HG02981 (cell line): ENCODE results near the gene LYL1.

ENCODE experiments used
- ATAC-seq: cut with Tn5 transposase; IDR thresholded peaks from one replicate; pipeline ENCODE4 v1.9.1; 2021; ENCODE audit warnings: mild to moderate bottlenecking, moderate library complexity; ENCODE audit not compliant: unreplicated experiment

LYL1 gene

DNA sequence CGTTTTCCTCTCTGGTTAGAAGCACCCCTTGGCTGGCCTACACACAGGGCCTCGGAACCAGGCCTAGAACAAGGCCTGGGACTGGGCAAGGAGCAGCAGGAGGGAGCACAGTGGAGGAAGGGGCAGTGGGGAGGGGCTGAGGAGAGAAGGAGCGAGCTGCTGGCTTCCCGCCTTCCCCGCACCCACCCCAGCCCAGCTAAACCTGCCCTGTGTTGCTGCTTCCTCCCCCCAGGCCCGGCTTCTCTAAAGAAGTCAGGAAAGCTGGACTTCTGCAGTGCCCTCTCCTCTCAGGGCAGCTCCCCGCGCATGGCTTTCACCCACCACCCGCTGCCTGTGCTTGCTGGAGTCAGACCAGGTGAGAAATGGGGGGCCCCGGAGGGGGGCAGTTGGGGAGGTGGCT lies 24.3 kb downstream of the LYL1 start:
- no peak for ATAC-seq

DNA sequence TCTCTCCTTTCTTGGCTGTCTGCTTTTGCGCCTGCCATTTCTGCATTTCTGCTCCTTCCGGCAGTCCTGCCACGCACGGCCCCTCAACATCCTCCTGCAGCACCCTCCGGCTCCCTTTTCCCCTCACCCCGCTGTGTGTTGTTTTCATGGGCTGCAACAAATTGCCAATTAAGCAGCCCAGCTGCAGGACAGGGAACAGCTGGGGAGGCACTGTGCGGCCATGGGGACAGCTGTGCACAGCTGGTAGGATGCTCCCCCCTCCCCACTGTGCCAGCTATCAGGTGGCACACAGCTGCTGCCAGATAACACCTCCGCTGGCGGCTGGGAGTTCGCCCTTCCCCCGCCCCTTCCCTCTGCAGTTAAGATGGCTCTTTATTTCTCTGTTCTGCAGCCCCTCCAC lies 25.4 kb downstream of the LYL1 start:
- no peak for ATAC-seq

DNA sequence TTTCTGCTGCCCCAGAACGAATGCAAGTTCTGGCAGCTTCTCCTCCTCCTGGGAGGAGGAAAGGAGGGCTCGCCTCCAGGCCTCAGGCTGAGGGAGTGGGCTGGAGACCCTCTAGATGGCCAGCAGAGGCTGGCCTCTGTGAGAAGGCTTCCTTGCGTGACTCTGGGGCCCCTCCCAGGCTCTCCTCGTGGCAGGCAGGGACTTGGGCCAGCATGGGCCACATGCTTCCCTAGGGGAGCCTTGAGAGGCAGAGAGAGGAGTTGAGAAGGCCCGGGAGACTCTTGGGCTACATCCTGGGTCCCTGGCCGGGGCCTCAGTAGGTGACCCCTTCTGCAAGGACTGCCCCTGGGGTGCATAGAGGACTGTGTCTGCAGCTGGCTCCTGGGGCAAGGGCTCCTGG lies 25.9 kb downstream of the LYL1 start:
- no peak for ATAC-seq

DNA sequence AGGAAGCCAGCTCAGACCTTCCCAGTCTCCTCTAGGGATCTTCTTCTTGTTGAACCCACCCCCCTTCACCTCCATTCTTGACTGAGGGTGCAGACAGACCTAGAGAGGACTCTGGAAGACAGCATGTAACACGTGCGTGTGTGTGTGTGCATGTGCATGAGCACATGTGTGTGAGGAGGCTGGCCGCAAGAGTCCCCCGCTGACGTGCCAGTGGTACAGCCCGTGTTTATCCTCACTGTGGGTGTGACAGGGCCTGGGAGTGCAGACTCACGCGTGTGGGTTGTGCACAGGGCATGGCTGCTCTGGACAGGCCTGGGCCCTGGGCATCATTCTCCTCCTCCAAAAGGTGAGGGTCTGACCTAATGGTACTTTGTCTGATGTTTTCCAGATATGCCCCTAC lies 26.3 kb downstream of the LYL1 start:
- no peak for ATAC-seq

DNA sequence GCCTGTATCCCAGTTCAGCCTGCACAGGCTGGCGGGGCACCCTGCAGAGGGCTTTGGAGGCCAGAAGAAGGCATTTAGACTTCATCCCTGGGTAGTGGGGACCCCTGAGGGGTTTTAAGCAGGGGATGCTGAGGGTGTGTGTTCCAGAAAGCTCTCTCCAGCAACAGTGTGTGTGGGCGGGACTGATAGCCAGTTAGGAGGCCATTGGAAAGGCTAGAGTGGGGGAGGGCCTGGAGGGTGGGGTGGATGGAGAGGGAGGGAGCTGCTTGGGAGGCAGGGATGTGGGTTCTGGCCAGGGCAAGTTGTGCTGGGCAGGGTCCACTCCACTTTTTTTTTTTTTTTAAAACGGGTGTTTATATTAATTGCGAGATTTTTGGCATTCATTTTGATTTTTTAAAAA lies 28.3 kb downstream of the LYL1 start:
- ATAC-seq: no peak

DNA sequence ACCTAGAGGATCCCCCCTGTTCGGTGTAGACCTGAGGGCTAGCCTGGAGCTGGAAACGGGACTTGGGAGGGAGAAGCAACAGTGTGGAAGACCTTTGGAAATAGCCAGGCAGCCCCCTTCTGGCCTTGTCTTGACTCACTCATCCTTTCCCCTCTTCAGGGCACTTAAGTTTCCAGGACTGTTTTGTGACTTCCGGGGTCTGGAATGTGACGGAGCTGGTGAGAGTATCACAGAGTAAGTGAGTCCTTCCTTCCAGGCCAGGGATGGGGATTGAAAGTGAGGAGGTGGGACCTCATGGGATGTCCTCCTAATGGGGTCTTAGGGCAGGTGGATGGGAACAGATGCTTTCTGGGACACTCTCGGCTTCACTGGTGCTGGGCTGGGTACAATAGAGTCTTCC lies 29.4 kb downstream of the LYL1 start:
- no peak for ATAC-seq

DNA sequence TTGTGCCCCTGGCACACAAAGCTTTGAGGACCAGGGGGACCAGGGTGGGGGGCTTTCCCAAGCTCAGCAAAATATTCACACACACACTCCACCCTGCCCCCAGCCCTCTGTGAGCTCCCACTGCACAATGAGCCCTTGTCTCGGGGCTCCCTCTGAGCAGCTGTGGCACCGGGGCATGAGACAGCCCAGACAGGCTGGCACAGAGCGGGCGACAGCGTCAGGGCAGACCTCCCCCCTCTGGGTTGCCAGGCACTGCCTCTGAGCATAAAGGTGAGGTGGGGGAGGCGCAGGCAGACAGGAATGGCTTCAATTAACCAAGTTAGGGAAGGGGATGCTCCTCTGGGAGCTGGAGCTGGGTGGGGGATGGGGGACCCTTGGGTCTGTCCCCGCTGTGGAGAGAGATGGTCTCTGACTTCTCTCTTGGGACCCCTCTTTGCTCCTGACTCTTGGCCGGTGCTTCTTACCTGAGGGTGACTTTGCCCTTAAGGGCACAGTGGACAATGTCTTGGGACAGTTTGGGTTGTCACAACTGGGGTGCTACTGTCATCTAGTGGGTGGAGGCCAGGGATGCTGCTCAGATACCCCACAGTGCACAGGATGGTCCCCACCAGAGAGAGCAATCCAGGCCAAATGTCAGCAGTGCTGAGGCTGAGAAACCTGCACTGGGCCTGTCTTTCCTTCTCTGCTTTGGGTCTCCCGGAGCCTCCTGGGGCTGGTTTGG lies 30.3 kb downstream of the LYL1 start:
- ATAC-seq: no peak

DNA sequence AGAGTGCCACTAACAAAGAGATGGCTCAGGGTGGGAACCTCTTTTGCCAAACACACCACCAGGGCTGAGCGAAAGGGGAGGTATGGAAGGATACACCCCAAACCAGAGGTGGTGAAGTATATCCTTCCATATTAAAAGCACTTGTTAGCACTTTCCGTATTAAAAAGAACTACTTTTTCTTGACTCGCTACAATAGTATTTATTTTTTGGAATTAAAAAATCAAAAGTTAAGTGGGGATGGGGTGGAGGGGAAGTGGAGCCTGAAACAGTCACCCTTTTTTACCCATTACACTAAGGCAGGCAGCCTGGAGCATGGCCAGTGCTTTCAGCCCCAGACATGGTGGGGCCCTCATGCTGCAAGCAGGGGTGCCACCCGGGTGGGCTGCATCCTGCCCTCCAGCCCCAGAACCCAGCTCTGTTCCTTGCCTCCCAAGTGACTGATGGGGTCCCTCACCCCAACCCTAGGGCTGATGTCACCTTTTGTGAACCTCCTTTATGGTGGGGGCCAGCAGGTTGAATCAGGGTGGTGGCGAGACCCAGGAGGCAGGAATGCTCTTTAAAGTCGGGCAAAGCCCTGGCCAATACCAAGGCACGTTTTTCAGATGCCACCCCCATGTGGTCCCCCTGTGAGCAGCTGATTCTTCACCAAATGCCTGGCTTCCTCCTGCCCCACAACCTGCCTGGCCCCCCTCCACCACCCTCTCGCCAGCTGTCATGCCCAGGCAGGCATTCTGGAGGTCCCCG lies 31.0 kb downstream of the LYL1 start:
- ATAC-seq: no peak

DNA sequence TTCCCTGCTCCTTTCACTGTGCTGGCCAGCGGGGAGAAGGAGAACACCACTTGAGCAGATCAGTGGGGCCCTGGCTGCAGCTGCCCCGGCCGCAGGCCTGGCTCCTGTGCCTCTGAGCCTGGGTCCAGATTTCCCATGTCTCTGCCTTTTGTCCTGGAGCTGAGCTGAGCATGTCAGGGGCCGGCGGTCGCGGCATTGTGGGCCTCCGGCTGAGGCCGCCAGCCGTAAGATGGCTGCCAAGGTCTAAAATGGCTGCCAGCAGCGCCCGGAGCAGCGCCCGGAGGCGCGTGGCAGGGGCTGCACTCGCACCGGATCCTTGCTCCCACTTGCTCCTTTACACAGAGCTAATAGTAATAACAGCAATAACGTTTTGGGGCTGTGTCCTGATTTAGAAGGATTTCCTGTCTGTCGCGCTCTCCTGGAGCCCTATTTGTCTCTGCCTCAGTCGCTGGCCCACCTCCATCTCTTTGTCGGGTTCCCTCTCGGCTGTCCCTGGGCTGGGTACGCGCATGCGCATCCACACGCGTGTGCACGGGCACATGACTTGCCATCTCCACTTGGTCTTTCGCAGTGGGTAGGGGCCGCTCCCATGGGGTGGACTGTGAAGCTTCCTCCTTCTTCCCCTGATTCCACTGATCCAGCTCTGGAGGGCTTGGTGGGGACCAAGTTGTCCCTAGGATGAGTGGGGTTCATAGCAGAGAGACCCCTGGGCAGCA lies 32.1 kb downstream of the LYL1 start:
- no peak for ATAC-seq

DNA sequence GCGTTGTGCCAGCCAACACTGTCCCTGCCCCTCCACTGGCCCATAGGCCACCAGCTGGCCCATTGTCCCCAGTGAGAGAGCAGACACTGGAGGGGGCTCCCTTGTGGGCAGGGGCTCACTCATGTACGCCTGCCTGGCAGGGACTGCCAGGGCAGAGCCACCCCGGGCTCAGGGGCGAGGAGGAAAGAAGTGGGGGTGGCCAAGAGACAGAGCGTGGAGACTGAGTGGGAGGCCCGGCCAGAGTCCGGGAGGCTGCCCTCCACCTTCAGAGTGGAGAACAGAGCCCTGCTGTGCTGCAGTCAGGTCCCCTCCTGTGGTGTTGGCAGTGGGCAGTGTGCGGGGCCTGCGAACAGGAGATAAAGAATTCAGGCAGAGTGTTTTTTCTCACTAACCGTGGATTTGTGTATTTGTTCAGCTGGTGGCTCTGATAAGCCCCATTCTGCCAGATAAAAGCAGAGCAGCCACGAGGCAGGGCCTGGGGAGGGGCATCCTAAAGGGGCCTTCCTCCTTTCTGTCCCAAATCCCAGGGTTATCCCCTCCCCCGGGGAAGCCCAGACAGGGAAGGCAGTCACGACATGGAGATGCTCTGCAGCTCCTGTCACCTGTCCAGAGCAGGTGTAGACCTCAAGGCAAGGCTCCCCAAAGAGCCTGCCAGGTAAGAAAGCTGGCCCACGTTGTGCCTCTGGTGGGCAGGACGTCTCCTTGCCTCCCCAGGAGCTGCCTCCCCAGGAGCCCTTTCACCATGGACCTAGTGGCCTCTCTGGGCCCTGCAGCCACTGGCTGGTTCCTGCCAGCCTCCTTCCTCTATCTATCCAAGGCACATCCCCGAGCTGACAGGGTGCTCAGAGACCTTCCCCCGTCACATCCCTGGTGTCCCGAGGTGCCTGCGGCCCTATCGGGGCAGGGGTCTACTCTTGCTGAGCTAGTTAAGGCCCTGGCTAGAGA lies 33.0 kb downstream of the LYL1 start:
- no peak for ATAC-seq

DNA sequence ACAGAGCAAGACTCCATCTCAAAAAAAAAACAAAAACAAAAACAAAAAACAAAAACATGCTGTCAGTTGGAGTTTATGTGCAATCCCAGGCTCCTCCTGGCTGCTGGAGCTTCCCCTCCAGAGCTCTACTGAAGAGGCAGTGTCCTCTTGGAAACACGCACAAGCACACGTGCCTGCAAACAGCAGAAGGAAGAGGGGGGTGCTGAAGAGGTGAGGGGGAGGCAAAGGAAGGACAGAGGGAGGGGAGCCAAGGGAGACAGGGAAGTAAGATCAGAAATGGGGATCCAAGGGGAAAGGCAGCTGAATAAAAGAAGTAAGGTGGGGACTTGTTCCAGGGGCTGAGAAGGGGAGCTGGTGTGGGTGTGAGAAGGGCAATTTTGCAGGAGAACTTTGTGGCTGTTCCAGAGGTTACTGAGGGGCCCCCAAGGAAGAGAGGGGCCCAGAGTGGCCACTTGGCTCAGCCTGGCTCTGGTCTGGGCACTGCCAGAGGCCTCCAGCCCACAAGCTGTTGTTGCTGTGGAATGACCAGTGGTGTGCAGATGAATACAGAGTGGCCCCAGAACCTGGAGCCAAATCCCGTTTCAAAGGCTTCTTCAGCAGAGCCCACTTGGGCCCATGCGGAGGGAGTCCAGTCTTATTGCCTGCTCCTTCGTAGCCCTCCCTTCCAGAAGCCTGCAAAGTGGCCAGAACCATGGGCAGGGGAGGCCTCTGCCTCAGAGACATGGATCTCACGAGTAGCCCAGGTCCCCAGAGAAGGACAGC lies 34.4 kb downstream of the LYL1 start:
- no peak for ATAC-seq

DNA sequence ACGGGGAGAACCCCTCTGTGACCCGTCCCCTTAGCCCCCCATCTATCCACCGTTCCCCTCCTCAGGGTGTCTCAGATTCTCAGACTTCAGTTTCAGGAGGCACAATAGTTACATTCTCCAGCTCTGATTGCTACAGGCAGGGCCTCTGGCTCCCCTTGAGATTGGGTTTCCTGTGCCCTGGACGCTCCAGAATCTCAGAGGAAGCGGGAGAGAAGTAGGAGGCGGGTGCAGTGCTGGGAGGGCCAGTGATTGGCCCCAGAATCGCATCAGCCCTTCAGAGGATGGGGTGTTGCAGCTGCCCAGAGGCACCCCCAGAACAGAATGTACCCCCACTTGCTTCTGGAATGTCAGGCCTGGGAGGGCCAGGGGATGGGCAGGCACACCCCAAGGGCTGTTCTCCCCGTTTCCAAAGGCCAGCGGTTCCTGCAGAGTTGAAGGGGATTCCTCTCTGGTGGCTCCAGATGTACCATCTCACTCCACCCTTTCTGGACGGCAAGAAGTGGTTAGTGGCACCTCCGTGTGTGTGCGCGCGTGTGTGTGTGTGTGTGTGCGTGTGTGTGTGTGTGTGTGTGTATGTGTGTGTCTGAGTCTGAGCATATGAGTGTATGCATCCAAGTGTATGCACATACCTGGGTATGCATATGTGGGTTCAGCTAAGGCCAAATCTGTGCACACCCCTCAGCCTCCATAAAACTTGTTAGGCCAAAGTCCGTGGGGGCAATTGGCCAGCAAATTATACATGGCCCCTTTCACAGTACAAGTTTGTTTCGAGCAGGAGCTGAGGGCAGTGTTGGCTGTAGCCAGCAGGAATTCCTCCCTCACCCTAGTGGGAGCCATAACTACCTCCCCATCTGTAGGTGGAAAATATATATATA lies 35.5 kb downstream of the LYL1 start:
- ATAC-seq: no peak

DNA sequence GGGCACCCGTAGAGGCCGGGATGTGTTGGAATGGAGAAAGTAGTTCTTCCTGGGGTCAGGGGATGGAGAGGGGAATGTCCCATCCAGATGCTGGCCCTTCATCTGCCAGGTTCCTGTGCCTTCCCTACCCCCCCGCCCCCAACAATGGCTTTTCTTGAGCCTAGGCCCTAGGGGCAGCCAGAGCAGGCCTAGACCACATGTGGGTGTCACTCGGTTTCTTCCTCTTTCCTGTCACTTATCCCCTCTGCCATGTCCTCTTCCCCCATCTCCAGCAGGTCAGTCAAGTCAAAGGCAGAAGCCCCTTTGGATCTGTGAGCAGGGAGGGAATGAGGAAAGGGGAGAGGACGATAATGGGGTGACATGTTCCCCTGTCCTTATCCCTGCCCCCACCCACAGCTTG lies 36.4 kb downstream of the LYL1 start:
- ATAC-seq: no peak

DNA sequence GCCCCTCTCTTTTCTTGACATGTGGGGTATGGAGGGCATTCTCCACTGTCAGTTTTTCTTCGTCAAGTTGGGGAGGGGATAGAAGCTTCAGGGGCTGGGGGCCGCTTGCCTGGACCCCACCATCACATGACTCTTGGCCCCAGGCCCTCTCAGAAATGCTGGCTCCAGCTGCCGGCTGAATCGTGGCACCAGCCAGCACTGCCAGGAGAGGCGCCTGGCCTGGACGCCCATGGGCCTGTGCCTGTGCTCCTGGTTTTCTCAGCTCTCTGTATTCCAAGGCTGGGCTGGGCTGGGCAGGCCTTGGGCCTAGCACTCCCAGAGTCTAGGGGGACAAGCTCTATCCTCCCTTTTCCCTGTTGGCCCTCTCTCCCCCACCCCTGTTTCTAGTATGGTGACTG lies 38.6 kb downstream of the LYL1 start:
- ATAC-seq: no peak

DNA sequence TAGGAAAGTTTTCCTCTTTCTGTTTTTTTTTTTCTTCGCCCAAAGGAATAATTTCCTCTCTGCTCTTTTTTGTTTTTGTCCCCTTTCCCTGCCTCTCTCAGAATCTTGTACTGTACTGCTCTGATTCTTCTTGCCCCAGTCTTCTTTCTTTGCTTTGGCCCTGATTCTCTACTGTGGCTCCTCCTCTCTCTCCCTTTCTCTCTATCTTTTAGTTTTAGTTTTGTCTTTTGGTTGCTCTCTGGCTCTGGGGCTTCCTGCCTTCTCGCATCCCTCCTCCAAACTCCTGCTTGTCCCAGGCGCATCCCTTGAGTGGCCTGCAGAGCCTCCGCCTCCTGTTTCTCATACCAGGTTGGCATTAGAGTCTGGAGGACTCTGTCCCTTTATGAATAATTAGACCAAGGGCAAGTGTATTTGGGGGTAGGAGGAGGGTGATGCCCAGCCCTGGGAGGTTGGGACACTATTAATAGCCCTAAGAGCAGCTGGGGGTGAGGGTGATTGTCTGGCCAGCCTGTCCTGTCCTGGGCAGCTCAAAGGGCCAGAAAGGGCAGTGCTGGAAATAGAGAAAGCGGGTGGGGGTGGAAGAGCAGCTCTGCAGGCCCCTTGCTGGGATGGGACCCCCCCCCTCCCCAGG lies 39.1 kb downstream of the LYL1 start:
- no peak for ATAC-seq

DNA sequence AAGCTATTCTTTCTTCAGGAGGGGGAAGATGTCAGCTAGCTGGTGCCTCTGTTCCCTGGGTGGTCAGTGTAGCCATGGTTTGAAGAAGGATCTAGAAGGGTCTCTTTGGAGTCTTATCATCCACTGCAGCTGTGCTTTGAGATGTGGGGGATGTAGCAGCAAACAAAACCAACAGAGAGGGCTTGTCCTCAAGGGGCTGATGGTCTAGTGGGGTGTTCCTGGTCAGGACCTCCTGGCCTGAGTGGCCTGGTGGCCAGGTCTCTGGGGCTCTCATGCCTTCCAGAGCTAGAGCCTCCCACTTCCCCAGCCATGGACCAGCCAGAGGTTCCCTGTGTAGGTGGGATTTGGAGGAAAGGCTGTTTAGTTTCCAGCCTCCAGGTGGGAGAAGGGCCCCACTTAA lies 40.3 kb downstream of the LYL1 start:
- no peak for ATAC-seq

DNA sequence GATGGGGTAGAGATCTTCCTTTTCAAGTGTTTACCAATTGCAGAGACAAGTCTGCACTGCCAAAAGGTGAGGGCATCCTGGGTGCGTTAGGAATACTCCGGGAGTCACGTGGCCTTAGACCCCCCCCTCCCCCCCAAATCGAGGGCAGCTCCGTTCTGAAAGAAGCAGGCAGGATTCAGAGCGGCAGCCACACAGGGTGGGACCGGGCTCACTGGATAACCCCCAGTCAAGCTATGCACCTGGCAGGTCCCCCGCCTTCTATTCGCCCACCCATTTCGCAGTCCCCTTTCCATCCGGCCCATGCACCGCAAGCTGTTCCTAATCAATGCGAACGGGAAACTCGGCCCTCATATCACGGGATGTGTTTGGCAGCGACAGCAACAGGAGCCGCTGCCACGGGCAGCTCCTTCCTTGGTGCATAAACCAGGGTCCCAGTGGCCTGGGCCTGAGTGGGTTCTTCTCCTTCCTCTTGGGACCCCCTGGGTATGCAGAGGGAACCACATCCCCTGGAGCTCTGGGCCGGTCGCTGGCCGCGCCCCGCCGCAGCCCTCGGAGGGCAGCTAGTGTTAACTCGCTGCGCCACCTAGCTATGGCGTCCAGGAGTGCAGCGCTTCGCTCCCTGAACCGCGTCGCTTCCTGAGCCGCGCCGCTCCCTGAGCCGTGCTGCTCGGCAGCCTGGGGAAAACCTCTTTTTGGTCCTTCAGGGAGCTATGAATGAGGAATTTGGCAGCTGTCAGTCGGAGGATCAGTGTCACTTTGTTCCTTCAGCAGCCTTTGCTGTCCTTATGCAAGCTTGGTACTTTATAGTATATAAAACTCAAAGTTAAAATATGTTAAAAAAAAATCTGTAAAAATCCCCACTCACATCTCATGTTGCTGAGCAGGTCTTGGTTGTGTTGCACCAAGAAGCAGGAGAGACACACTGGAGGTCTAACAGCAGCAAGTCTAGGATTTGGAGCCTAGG lies 41.4 kb downstream of the LYL1 start:
- ATAC-seq: no peak
